ENCODE data around the gene PC. TPM values are rescaled to one million over a fixed set of nuclear protein-coding genes. Genes with fewer than 3 reads are reported as not detected.
"Not testable (repeated sequence)": the region's sequence is repeated elsewhere in the genome, so short reads cannot be mapped to it uniquely, and the experiment has no call there.

Gene PC
- total and polyA plus RNA-seq, 9 of the 15 experiments (the other 6 are each of a cell fraction or from before 2014, with no cell fraction given), result 0.94 to 38.0 (median 8.7) TPM

DNA sequence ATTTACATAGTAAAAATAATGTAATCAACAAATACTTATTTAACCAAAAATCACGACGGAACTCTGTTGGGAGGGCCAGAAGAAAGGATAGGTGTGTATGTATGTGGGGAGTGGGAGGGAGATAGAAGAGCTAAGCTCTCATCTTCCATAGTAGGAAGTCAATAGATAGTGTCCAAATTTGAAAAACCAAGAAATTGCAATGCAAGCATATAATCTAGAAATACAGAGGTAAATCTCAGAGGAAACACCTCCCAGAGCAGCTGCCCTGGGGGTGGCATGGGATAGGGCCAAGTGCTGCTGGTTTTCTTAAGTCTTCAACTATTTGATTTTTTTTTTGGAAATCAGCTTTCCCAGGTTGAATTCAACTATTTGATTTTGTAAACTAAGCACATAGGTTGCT, 33.9 kb upstream of the PC start (continued):
- TF ChIP-seq, protein P1, sequence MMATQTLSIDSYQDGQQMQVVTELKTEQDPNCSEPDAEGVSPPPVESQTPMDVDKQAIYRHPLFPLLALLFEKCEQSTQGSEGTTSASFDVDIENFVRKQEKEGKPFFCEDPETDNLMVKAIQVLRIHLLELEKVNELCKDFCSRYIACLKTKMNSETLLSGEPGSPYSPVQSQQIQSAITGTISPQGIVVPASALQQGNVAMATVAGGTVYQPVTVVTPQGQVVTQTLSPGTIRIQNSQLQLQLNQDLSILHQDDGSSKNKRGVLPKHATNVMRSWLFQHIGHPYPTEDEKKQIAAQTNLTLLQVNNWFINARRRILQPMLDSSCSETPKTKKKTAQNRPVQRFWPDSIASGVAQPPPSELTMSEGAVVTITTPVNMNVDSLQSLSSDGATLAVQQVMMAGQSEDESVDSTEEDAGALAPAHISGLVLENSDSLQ (IDR thresholded peaks at IDR 0.05), result no peak

DNA sequence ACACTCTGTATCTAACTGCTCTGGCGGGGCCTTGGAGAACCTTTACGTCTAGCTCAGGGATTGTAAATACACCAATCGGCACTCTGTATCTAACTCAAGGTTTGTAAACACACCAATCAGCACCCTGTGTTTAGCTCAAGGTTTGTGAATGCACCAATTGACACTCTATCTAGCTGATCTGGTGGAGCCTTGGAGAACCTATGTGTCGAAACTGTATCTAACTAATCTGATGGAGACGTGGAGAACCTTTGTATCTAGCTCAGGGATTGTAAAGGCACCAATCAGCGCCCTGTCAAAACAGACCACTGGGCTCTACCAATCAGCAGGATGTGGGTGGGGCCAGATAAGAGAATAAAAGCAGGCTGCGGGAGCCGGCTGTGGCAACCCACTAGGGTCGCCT, 31.2 kb upstream of the PC start:
- DNase-seq (ENCODE audit: extremely low read depth in 1 of 4, low spot score in 3 of 4); H3K27ac ChIP-seq (ENCODE audit: extremely low read depth, low read depth, low read length); H3K4me3 ChIP-seq; FAIRE-seq; H3K9ac ChIP-seq (ENCODE audit: insufficient read depth in 1 of 2, low read depth in 2 of 2, low read length in 2 of 2); H3K9me1 ChIP-seq (ENCODE audit: control insufficient read depth, insufficient read depth, low read length); H2AFZ ChIP-seq (ENCODE audit: low read depth, low read length); H3K36me3 ChIP-seq (ENCODE audit: control insufficient read depth, insufficient read depth, low read length); in situ Hi-C loops (cut with MboI); H3K79me2 ChIP-seq (ENCODE audit: control insufficient read depth, insufficient read depth, low read length); H3K4me1 ChIP-seq (replicated peaks in 1 of 2; ENCODE audit: control insufficient read depth in 2 of 2, insufficient read depth in 2 of 2, low read length in 2 of 2); H4K20me1 ChIP-seq (replicated peaks; ENCODE audit: control insufficient read depth, insufficient read depth, low read length); H3K9me3 ChIP-seq (replicated peaks; ENCODE audit: control insufficient read depth, insufficient read depth, low read depth, low read length); H3K4me2 ChIP-seq (ENCODE audit: insufficient read depth, low read length); ATAC-seq; BruUV-seq (replicated peaks); intact Hi-C loops (cut with micrococcal nuclease); CTCF ChIA-PET (ENCODE audit: low intra/inter-chr PET ratio): not testable (repeated sequence)
- POLR2A ChIA-PET, result interaction anchor here (0.6 to 0.7 kb wide), 2 partner anchors 111 to 1141 kb away, joined by 3 to 4 read pairs; no protein-coding TSS in a partner anchor
- H3K27me3 ChIP-seq (ENCODE audit: control insufficient read depth in 2 of 2, insufficient read depth in 2 of 2, low read length in 2 of 2), result peaks cover 3 to 18% of the 10 kb centered on the region in 2 experiments; a peak in 2 of 5 replicates
- 36% methylated on average over 8 of the region's 9 CpGs for WGBS (ENCODE audit: insufficient coverage, low coverage, missing lambda C conversion rate)
- TF ChIP-seq POLR2G (IDR thresholded peaks at IDR 0.05; ENCODE audit: low read depth, low read length) (0 out of 2 replicates have a peak, but pooled peaks have one; percentile 17), NFYB (IDR thresholded peaks at IDR 0.05; ENCODE audit: extremely low read depth, insufficient read length) (peak; percentile 47)

GRCh38 chr11:66988741-66989140, 30.6 kb upstream of the PC start:
- H3K9me1 ChIP-seq (ENCODE audit: control insufficient read depth, insufficient read depth, low read length); H2AFZ ChIP-seq (ENCODE audit: low read depth, low read length); in situ Hi-C loops (cut with MboI); H3K27ac ChIP-seq (ENCODE audit: extremely low read depth, low read depth, low read length); H3K4me1 ChIP-seq (replicated peaks in 1 of 2; ENCODE audit: control insufficient read depth in 2 of 2, insufficient read depth in 2 of 2, low read length in 2 of 2); FAIRE-seq; BruUV-seq (replicated peaks); H3K9ac ChIP-seq (ENCODE audit: insufficient read depth in 1 of 2, low read depth in 2 of 2, low read length in 2 of 2); H3K4me2 ChIP-seq (ENCODE audit: insufficient read depth, low read length); H4K20me1 ChIP-seq (replicated peaks; ENCODE audit: control insufficient read depth, insufficient read depth, low read length); intact Hi-C loops (cut with micrococcal nuclease); ATAC-seq; H3K36me3 ChIP-seq (ENCODE audit: control insufficient read depth, insufficient read depth, low read length); H3K9me3 ChIP-seq (replicated peaks; ENCODE audit: control insufficient read depth, insufficient read depth, low read depth, low read length); DNase-seq (ENCODE audit: extremely low read depth in 1 of 4, low spot score in 3 of 4); H3K4me3 ChIP-seq; H3K79me2 ChIP-seq (ENCODE audit: control insufficient read depth, insufficient read depth, low read length); CTCF ChIA-PET (ENCODE audit: low intra/inter-chr PET ratio): not testable (repeated sequence)
- WGBS (ENCODE audit: insufficient coverage, low coverage, missing lambda C conversion rate), result 88% methylated on average over 8 of the region's 28 CpGs
- POLR2A ChIA-PET, result interaction anchor here (0.7 to 2.0 kb wide), 2 partner anchors 8 to 111 kb away, joined by 3 to 7 read pairs; no protein-coding TSS in a partner anchor
- peaks cover 3 to 12% of the 10 kb centered on the region in 2 experiments; a peak in 1 of 5 replicates for H3K27me3 ChIP-seq (ENCODE audit: control insufficient read depth in 2 of 2, insufficient read depth in 2 of 2, low read length in 2 of 2)
